ENCODE data around the gene CPTP. TPM values are rescaled to one million over a fixed set of nuclear protein-coding genes. Genes with fewer than 3 reads are reported as not detected.

CPTP gene
- total RNA-seq, 1 donor from 2014 or later, result 20.4 TPM

- Histone ChIP-seq H3K4me1 (peaks cover 9% of the 10 kb centered on the region), H3K27ac (no peak overlapping the region), H3K9me3 (no peaks in the 10 kb centered on the region), H3K4me3 (no peak overlapping the region), H3K36me3 (peaks cover 50% of the 10 kb centered on the region), H3K27me3 (ENCODE audit: low read depth) (no peaks in the 10 kb centered on the region)
- DNase-seq (no peak), ATAC-seq (no peak)
- no peak for TF ChIP-seq CTCF (IDR thresholded peaks at IDR 0.05)
- intact Hi-C loops (cut with DNase I), result no loop called here
These were observed 15.6 kb downstream of the CPTP start for GRCh38 chr1:1340185-1340584.

DNA sequence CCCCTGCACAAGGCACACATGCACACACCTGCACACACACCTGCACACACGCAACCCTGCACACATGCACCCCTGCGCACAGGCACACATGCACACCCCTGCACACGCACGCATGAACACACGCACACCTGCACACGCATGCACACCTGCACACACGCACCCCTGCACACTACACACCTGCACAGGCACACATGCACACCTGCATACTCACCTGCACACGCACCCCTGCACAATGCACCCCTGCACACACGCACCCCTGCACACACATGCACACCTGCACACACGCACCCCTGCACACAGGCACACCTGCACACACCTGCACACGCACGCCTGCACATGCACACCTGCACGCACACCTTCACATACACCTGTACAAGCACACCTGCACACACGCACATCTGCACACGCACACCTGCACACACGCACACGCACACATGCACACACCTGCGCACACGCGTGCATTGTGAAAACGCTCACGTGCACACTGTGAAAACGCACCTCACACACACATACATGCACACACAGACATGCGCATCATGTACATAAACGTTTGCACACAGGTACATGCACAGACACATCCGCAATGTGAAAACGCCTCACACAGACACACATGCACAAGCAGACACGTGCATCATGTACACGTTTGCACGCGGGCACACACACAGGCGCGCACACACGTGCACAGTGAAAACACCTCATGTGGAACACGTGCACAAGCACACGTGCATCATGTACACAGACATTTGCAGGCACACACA, 16.4 kb downstream of the CPTP start:
- Histone ChIP-seq H3K36me3 (peaks cover 46% of the 10 kb centered on the region), H3K27me3 (ENCODE audit: low read depth) (no peaks in the 10 kb centered on the region), H3K4me1 (peaks cover 16% of the 10 kb centered on the region), H3K4me3 (no peak overlapping the region), H3K27ac (no peak overlapping the region), H3K9me3 (no peaks in the 10 kb centered on the region)
- intact Hi-C loops (cut with DNase I), result no loop called here
- ATAC-seq (no peak), DNase-seq (no peak)
- TF ChIP-seq CTCF (IDR thresholded peaks at IDR 0.05), result no peak

DNA sequence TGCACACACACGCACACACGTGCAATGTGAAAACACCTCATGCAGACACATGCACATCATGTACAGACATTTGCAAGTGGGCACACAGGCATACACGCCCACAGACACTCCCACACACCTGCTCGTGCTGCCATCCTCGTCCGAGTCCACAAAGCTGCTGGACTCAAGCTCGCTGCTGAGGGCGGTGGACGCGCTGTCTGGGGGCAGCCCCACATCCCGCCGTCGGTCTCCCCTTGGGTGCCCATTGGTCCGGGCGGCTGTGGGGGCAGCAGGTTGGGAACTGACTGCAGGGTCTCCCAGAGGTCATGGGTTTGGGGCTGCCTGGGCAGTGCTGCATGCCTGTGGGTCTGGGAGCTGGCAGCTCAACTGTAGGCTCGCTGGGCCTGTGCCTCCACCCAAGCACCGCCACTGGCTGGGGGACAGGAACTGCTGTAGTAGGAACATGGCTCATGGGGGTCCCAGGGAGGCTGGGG, 17.0 kb downstream of the CPTP start:
- Histone ChIP-seq H3K9me3 (no peaks in the 10 kb centered on the region), H3K4me1 (peaks cover 23% of the 10 kb centered on the region), H3K27me3 (ENCODE audit: low read depth) (no peaks in the 10 kb centered on the region), H3K36me3 (peaks cover 39% of the 10 kb centered on the region), H3K4me3 (no peak overlapping the region), H3K27ac (no peak overlapping the region)
- intact Hi-C loops (cut with DNase I), result no loop called here
- no peak for TF ChIP-seq CTCF (IDR thresholded peaks at IDR 0.05)
- DNase-seq (no peak), ATAC-seq (no peak)

- DNase-seq, result no peak
- Histone ChIP-seq H3K36me3 (peaks cover 37% of the 10 kb centered on the region), H3K4me3 (no peak overlapping the region), H3K4me1 (peaks cover 28% of the 10 kb centered on the region), H3K9me3 (no peaks in the 10 kb centered on the region), H3K27ac (no peak overlapping the region), H3K27me3 (ENCODE audit: low read depth) (no peaks in the 10 kb centered on the region)
- ATAC-seq, result no peak
- TF ChIP-seq CTCF (IDR thresholded peaks at IDR 0.05), result no peak
- intact Hi-C loops (cut with DNase I), result no loop called here
These were observed 17.5 kb downstream of the CPTP start for GRCh38 chr1:1342061-1342562.

DNA sequence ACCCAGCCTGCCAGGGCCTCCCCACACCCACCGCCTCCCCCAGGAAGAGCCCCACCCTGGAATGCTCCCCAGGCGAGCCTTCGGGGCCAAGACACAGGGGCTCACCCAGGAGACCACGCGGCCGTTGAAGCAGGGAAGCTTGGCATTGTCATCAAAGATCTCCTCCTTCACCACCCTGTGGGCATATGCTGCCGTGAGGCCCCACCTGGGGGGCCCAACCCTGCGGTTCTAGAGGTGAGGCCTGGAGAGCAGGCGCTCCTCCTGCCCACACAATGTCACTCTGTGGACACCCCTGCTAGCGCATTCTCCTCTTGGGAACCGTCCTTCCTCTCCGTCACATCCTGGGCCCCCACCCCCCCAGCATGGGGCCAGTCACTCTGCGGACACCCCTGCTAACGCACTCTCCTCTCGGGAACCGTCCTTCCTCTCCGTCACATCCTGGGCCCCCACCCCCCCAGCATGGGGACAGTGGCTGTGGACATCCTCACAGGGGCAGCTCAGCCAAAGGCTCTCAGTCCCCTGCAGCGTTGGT, 18.0 kb downstream of the CPTP start:
- no peak for TF ChIP-seq CTCF (IDR thresholded peaks at IDR 0.05)
- Histone ChIP-seq H3K9me3 (no peaks in the 10 kb centered on the region), H3K36me3 (peaks cover 34% of the 10 kb centered on the region), H3K4me3 (no peak overlapping the region), H3K27ac (no peak overlapping the region), H3K4me1 (peaks cover 33% of the 10 kb centered on the region), H3K27me3 (ENCODE audit: low read depth) (no peaks in the 10 kb centered on the region)
- no peak for ATAC-seq
- intact Hi-C loops (cut with DNase I), result no loop called here
- no peak for DNase-seq

All from lower lobe of right lung (tissue), 2 donors.